Adrenal gland (tissue), 12 donors: ENCODE measurements around the gene PRTFDC1. TPM values are rescaled to one million over a fixed set of nuclear protein-coding genes. Genes with fewer than 3 reads are reported as not detected.
A peak's percentile ranks its signal among the peaks of the same experiment; 100 is the strongest.

Experiments
- DNase-seq, 7 donors: peaks; one replicate each; pipeline ENCODE4 v3.0.0-alpha.2; 2019 to 2020
- H3K27ac ChIP-seq, 5 donors: fragments of 200-600 bp; sonication (generic) in 4 of 5; 1 replicate in 3 of 5; 2 replicates in 2 of 5; pipeline versions ENCODE4 v1.5.1 to v1.8.0; 2016 to 2020; ENCODE audit warnings: mild to moderate bottlenecking in 1 of 5
- H3K27me3 ChIP-seq: fragments of 200-600 bp; 2 replicates; pipeline ENCODE4 v1.8.0; 2021
- H3K36me3 ChIP-seq, 2 donors: fragments of 200-600 bp; replicated peaks in 1 of 2; 1 replicate in 1 of 2; 2 replicates in 1 of 2; pipeline versions ENCODE4 v1.5.1 to v1.8.0; 2018 to 2022
- H3K4me1 ChIP-seq, 2 donors: fragments of 200-600 bp; replicated peaks in 1 of 2; 1 replicate in 1 of 2; 2 replicates in 1 of 2; pipeline versions ENCODE4 v1.5.1 to v1.8.0; 2018 to 2021
- H3K4me3 ChIP-seq, 4 donors: fragments of 200-600 bp; sonication (generic) in 3 of 4; one replicate each; pipeline ENCODE4 v1.5.1; 2016 to 2018
- H3K9me3 ChIP-seq, 3 donors: fragments of 200-600 bp; sonication (generic) in 1 of 3; replicated peaks in 1 of 3; 1 replicate in 2 of 3; 2 replicates in 1 of 3; pipeline versions ENCODE4 v1.5.1 to v1.8.0; 2016 to 2021
- CTCF ChIP-seq, 6 experiments: fragments of 450-650 bp in 4 of 6; fragments of 200-600 bp in 2 of 6; sonication (generic) in 1 of 6; IDR thresholded peaks; 1 replicate in 5 of 6; 2 replicates in 1 of 6; pipeline versions ENCODE4 v1.5.1 to v1.8.0; 2016 to 2021; ENCODE audit warnings: antibody characterized with exemption in 6 of 6, mild to moderate bottlenecking in 2 of 6, moderate library complexity in 1 of 6
- POLR2A ChIP-seq, 2 donors: fragments of 450-650 bp; IDR thresholded peaks; one replicate each; pipeline ENCODE4 v1.6.1; 2017; ENCODE audit warnings: antibody characterized with exemption in 2 of 2, mild to moderate bottlenecking in 2 of 2, moderate library complexity in 1 of 2
- WGBS, 4 donors: extraction: QIAGEN DNeasy Blood & Tissue Kit in 2 of 4; methylation state at CpG; one replicate each; pipeline versions ENCODE4 v1.1.5 to v1.1.7; 2013 to 2017; 5-methylcytosine and 5-hydroxymethylcytosine counted together
- intact Hi-C, 2 donors: fragments of 100-400 bp; cut with DNase I; formaldehyde crosslinking; loops; one replicate each; pipeline versions ENCODE4 v1.14.1 to v1.15.0; 2022 to 2023
- polyA plus RNA-seq, 3 donors: library from polyadenylated mRNA; stranded (reverse); fragments of 200-250 nt in 2 of 3; fragments of 350-450 nt in 1 of 3; fragmentation: Illumina TruSeq in 1 of 3; extraction: RNeasy Lipid Tissue Mini Kit (QIAGEN cat#74804) in 1 of 3; gene quantifications; one replicate each; pipeline ENCODE4 v1.2.3, GENCODE V29; 2013 to 2014
- total RNA-seq, 9 donors: library from RNA; depleted of rRNA in 4 of 9; stranded (reverse); fragments of >200 nt in 4 of 9; fragments of 120-200 nt in 1 of 9; fragmentation: NEBNext Ultra II Directional in 1 of 9; extraction: Animal tissue kit (Norgen Biotek cat#: 25700) in 1 of 9; gene quantifications; one replicate each; pipeline versions ENCODE4 v1.1.0 to v1.2.4, GENCODE V29; 2013 to 2023
- donor health status: healthy with polysubstance abuse.
- donor health status: Bipolar disorder and iron deficiency.
- donor health status: DM: yes; HTN: yes; CAD: no.
- donor health status: DM: no; HTN: no; CAD: no.
- donor health status: DM: no; HTN: no; CAD: no.
- donor health status: DM: yes; HTN: yes; CAD: no.

PRTFDC1 gene
- total and polyA plus RNA-seq, 12 donors: 13.5 to 56.5 (median 26.6) TPM

DNA sequence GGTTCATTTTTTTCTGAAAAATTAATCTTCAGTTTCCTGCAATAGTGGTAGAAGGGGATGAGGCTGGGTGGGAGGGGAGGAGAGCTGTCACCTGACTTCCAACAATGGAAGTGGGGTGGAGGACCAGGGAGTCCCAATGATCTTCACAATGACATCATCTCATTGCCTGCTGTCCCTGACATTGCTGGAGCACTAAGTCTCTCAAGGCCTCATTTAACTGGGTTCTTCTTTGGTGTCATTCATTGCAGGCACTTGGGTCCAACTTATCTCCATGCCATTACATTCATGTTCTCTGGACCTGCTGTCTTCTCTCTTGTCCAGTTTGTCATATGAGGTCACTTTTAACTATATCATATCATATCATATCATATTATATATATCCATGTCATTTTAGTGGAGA lies 34.4 kb downstream of the PRTFDC1 start:
- Histone ChIP-seq H3K27ac (no peak overlapping the region), H3K36me3 (no peaks in the 10 kb centered on the region), H3K4me3 (no peak overlapping the region), H3K27me3 (no peaks in the 10 kb centered on the region), H3K4me1 (peaks cover 20 to 40% of the 10 kb centered on the region in 2 donors), H3K9me3 (no peaks in the 10 kb centered on the region)
- TF ChIP-seq POLR2A (IDR thresholded peaks at IDR 0.05) (no peak), CTCF (IDR thresholded peaks at IDR 0.05) (no peak)
- intact Hi-C loops: no loop called here
- DNase-seq: no peak

GRCh38 chr10:24917493-24917892 lies 34.9 kb downstream of the PRTFDC1 start:
- 97 to 100% (median 99%) methylated on average over 3 of the region's 3 CpGs for WGBS, 4 donors
- no peak overlapping the region for H3K4me3 ChIP-seq
- H3K36me3 ChIP-seq: no peaks in the 10 kb centered on the region
- peaks cover 20 to 45% of the 10 kb centered on the region in 2 donors for H3K4me1 ChIP-seq
- TF ChIP-seq POLR2A (IDR thresholded peaks at IDR 0.05): no peak
- no peak for TF ChIP-seq CTCF (IDR thresholded peaks at IDR 0.05)
- H3K27me3 ChIP-seq: no peaks in the 10 kb centered on the region
- no peaks in the 10 kb centered on the region for H3K9me3 ChIP-seq
- DNase-seq: no peak
- intact Hi-C loops: no loop called here
- no peak overlapping the region for H3K27ac ChIP-seq

DNA sequence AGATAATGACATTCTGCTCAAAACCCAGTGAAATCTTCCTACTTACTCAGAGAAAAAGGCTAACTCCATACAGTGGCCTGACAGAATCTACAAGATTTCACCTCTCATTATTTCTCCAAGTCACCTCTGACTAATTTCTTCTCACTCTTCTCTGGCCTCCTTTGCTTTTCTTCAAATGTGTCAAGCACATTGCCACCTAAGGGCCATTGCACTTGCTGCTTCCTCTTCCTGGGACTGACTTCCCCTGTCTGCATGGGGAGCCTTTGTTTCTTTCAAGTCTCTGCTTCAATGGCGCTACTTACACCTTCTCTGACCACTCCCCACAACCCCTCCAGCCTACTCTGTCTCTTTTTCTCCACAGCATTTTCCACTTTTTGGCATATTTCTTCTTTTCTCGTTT lies 36.0 kb downstream of the PRTFDC1 start:
- Histone ChIP-seq H3K4me1 (peaks cover 20 to 40% of the 10 kb centered on the region in 2 donors), H3K27me3 (no peaks in the 10 kb centered on the region), H3K9me3 (no peaks in the 10 kb centered on the region), H3K27ac (no peak overlapping the region), H3K4me3 (no peak overlapping the region), H3K36me3 (no peaks in the 10 kb centered on the region)
- TF ChIP-seq CTCF (IDR thresholded peaks at IDR 0.05): no peak
- TF ChIP-seq POLR2A (IDR thresholded peaks at IDR 0.05): no peak
- DNase-seq: no peak
- 88 to 89% (median 89%) methylated on average over 2 of the region's 2 CpGs for WGBS, 4 donors
- intact Hi-C loops: no loop called here

GRCh38 chr10:24915304-24915703 lies 37.1 kb downstream of the PRTFDC1 start:
- Histone ChIP-seq H3K4me3 (no peak overlapping the region), H3K27me3 (no peaks in the 10 kb centered on the region), H3K4me1 (peaks cover 12 to 32% of the 10 kb centered on the region in 2 donors), H3K27ac (no peak overlapping the region), H3K36me3 (no peaks in the 10 kb centered on the region), H3K9me3 (no peaks in the 10 kb centered on the region)
- DNase-seq: peak in 1 of 7 donors; percentile 38
- no peak for TF ChIP-seq POLR2A (IDR thresholded peaks at IDR 0.05)
- no peak for TF ChIP-seq CTCF (IDR thresholded peaks at IDR 0.05)
- intact Hi-C loops: no loop called here
